ENCODE results near the gene DLEC1. TPM values are rescaled to one million over a fixed set of nuclear protein-coding genes. Genes with fewer than 3 reads are reported as not detected.
A peak's percentile ranks its signal among the peaks of the same experiment; 100 is the strongest.
"Not testable (repeated sequence)": the region's sequence is repeated elsewhere in the genome, so short reads cannot be mapped to it uniquely, and the experiment has no call there.

The DLEC1 gene
- total RNA-seq, 1 donor from 2014 or later = 0.10 TPM

GRCh38 chr3:38028621-38029361 is 10.2 kb upstream of the DLEC1 start:
- Mint-ChIP-seq H3K4me3 (peak overlapping the region; percentile 69), H3K27me3 (ENCODE audit: insufficient read depth) (peaks cover 29% of the 10 kb centered on the region), H3K36me3 (ENCODE audit: low read depth) (no peaks in the 10 kb centered on the region), H3K9me3 (no peaks in the 10 kb centered on the region), H3K4me1 (ENCODE audit: low read depth) (peaks cover 38% of the 10 kb centered on the region), H3K27ac (peak overlapping the region; percentile 59)
- intact Hi-C loops (cut with micrococcal nuclease) = loop anchor here (1.0 kb wide), 1 partner anchor 10 kb away; no protein-coding TSS in a partner anchor
- no peak for DNase-seq (ENCODE audit: low spot score)

- Mint-ChIP-seq H3K27ac (peak within 1 kb of the TSS; percentile 59), H3K9me3 (no peaks in the 10 kb centered on the region), H3K36me3 (ENCODE audit: low read depth) (no peaks in the 10 kb centered on the region), H3K4me1 (ENCODE audit: low read depth) (peaks cover 32% of the 10 kb centered on the region), H3K27me3 (ENCODE audit: insufficient read depth) (peaks cover 30% of the 10 kb centered on the region), H3K4me3 (peak within 1 kb of the TSS; percentile 69)
- peak; percentile 31 for DNase-seq (ENCODE audit: low spot score)
- intact Hi-C loops (cut with micrococcal nuclease) = loop anchor here (1.0 to 10.0 kb wide), 2 partner anchors 9 to 1115 kb away; no protein-coding TSS in a partner anchor
Observed at GRCh38 chr3:38029400-38030125, 9.4 kb upstream of the DLEC1 start, which contains the start of gene PLCD1. Gene PLCD1 (minus strand): TSS chr3:38029642. CDS start chr3:38029539, 103 bp downstream.

- Mint-ChIP-seq H3K27ac (no peak overlapping the region), H3K9me3 (no peaks in the 10 kb centered on the region), H3K4me1 (ENCODE audit: low read depth) (peaks cover 28% of the 10 kb centered on the region), H3K4me3 (peak overlapping the region; percentile 37), H3K36me3 (ENCODE audit: low read depth) (no peaks in the 10 kb centered on the region), H3K27me3 (ENCODE audit: insufficient read depth) (peaks cover 30% of the 10 kb centered on the region)
- DNase-seq (ENCODE audit: low spot score) = no peak
- intact Hi-C loops (cut with micrococcal nuclease) = loop anchor here (10.0 kb wide), 1 partner anchor 1116 kb away; no protein-coding TSS in a partner anchor
Observed at GRCh38 chr3:38030126-38031021, 8.6 kb upstream of the DLEC1 start.

GRCh38 chr3:38031022-38031994 is 7.7 kb upstream of the DLEC1 start:
- intact Hi-C loops (cut with micrococcal nuclease) = loop anchor here (10.0 kb wide), 1 partner anchor 1117 kb away; no protein-coding TSS in a partner anchor
- Mint-ChIP-seq H3K4me1 (ENCODE audit: low read depth) (peaks cover 21% of the 10 kb centered on the region), H3K27ac (no peak overlapping the region), H3K36me3 (ENCODE audit: low read depth) (no peaks in the 10 kb centered on the region), H3K27me3 (ENCODE audit: insufficient read depth) (peaks cover 30% of the 10 kb centered on the region), H3K4me3 (peak overlapping the region; percentile 37), H3K9me3 (no peaks in the 10 kb centered on the region)
- DNase-seq (ENCODE audit: low spot score) = no peak

- H3K27ac Mint-ChIP-seq = no peak overlapping the region
- intact Hi-C loops (cut with micrococcal nuclease) = loop anchor here (10.0 kb wide), 1 partner anchor 1118 kb away; no protein-coding TSS in a partner anchor
- no peak overlapping the region for H3K4me3 Mint-ChIP-seq
- peaks cover 3% of the 10 kb centered on the region for H3K36me3 Mint-ChIP-seq (ENCODE audit: low read depth)
- H3K27me3 Mint-ChIP-seq (ENCODE audit: insufficient read depth) = peaks cover 26% of the 10 kb centered on the region
- H3K9me3 Mint-ChIP-seq = no peaks in the 10 kb centered on the region
- peaks cover 26% of the 10 kb centered on the region for H3K4me1 Mint-ChIP-seq (ENCODE audit: low read depth)
- no peak for DNase-seq (ENCODE audit: low spot score)
Observed at GRCh38 chr3:38032328-38032865, 6.6 kb upstream of the DLEC1 start.

- H3K4me3 Mint-ChIP-seq; DNase-seq (ENCODE audit: low spot score); H3K9me3 Mint-ChIP-seq; H3K27ac Mint-ChIP-seq; H3K36me3 Mint-ChIP-seq (ENCODE audit: low read depth): not testable (repeated sequence)
- H3K27me3 Mint-ChIP-seq (ENCODE audit: insufficient read depth) = peaks cover 15% of the 10 kb centered on the region
- intact Hi-C loops (cut with micrococcal nuclease) = loop anchor here (10.0 kb wide), 1 partner anchor 1119 kb away; no protein-coding TSS in a partner anchor
- peaks cover 31% of the 10 kb centered on the region for H3K4me1 Mint-ChIP-seq (ENCODE audit: low read depth)
Observed at GRCh38 chr3:38033586-38033985, 5.4 kb upstream of the DLEC1 start.

GRCh38 chr3:38034335-38034734 is 4.7 kb upstream of the DLEC1 start:
- DNase-seq (ENCODE audit: low spot score); H3K27ac Mint-ChIP-seq; H3K4me3 Mint-ChIP-seq; H3K36me3 Mint-ChIP-seq (ENCODE audit: low read depth): not testable (repeated sequence)
- Mint-ChIP-seq H3K4me1 (ENCODE audit: low read depth) (peaks cover 39% of the 10 kb centered on the region), H3K9me3 (peaks cover 13% of the 10 kb centered on the region), H3K27me3 (ENCODE audit: insufficient read depth) (peaks cover 15% of the 10 kb centered on the region)
- intact Hi-C loops (cut with micrococcal nuclease) = loop anchor here (10.0 kb wide), 1 partner anchor 1120 kb away; no protein-coding TSS in a partner anchor

- H3K4me3 Mint-ChIP-seq = no peak overlapping the region
- H3K27ac Mint-ChIP-seq = peak overlapping the region; percentile 26
Observed at GRCh38 chr3:38036286-38036685, 2.7 kb upstream of the DLEC1 start.

GRCh38 chr3:38036906-38037305 is 2.1 kb upstream of the DLEC1 start:
- H3K27me3 Mint-ChIP-seq (ENCODE audit: insufficient read depth) = peaks cover 4% of the 10 kb centered on the region
- DNase-seq (ENCODE audit: low spot score) = no peak
- H3K4me3 Mint-ChIP-seq = no peak overlapping the region
- peak overlapping the region; percentile 26 for H3K27ac Mint-ChIP-seq
- H3K9me3 Mint-ChIP-seq = peaks cover 13% of the 10 kb centered on the region
- H3K4me1 Mint-ChIP-seq (ENCODE audit: low read depth) = peaks cover 41% of the 10 kb centered on the region
- intact Hi-C loops (cut with micrococcal nuclease) = loop anchor here (10.0 kb wide), 1 partner anchor 1122 kb away; no protein-coding TSS in a partner anchor
- H3K36me3 Mint-ChIP-seq (ENCODE audit: low read depth) = peaks cover 10% of the 10 kb centered on the region

More at GRCh38 chr3:38036286-38036685, 2.7 kb upstream of the DLEC1 start:
- DNase-seq (ENCODE audit: low spot score) = no peak
- H3K9me3 Mint-ChIP-seq = peaks cover 13% of the 10 kb centered on the region
- intact Hi-C loops (cut with micrococcal nuclease) = loop anchor here (10.0 kb wide), 1 partner anchor 1121 kb away; no protein-coding TSS in a partner anchor
- peaks cover 9% of the 10 kb centered on the region for H3K27me3 Mint-ChIP-seq (ENCODE audit: insufficient read depth)
- H3K4me1 Mint-ChIP-seq (ENCODE audit: low read depth) = peaks cover 45% of the 10 kb centered on the region
- H3K36me3 Mint-ChIP-seq (ENCODE audit: low read depth) = peaks cover 10% of the 10 kb centered on the region

- intact Hi-C loops (cut with micrococcal nuclease) = loop anchor here (1.0 to 10.0 kb wide), 7 partner anchors 9 to 1124 kb away; partner anchors contain the start of genes ACAA1, EXOG, OXSR1 and PLCD1
- peaks cover 8% of the 10 kb centered on the region for H3K27me3 Mint-ChIP-seq (ENCODE audit: insufficient read depth)
Observed at GRCh38 chr3:38038447-38038911, 529 bp upstream of the DLEC1 start.

GRCh38 chr3:38039899-38040261 is 872 bp downstream of the DLEC1 start:
- peak overlapping the region; percentile 93 for H3K27ac Mint-ChIP-seq
- peaks cover 36% of the 10 kb centered on the region for H3K4me1 Mint-ChIP-seq (ENCODE audit: low read depth)
- peaks cover 10% of the 10 kb centered on the region for H3K36me3 Mint-ChIP-seq (ENCODE audit: low read depth)

More at GRCh38 chr3:38038447-38038911, 529 bp upstream of the DLEC1 start:
- DNase-seq (ENCODE audit: low spot score) = peak; percentile 31
- Mint-ChIP-seq H3K4me1 (ENCODE audit: low read depth) (peaks cover 39% of the 10 kb centered on the region), H3K4me3 (peak overlapping the region; percentile 75), H3K9me3 (peaks cover 13% of the 10 kb centered on the region), H3K36me3 (ENCODE audit: low read depth) (peaks cover 10% of the 10 kb centered on the region), H3K27ac (peak overlapping the region; percentile 93)

More at GRCh38 chr3:38039899-38040261, 872 bp downstream of the DLEC1 start:
- H3K9me3 Mint-ChIP-seq = peaks cover 13% of the 10 kb centered on the region
- peak; percentile 38 for DNase-seq (ENCODE audit: low spot score)
- peaks cover 8% of the 10 kb centered on the region for H3K27me3 Mint-ChIP-seq (ENCODE audit: insufficient read depth)
- intact Hi-C loops (cut with micrococcal nuclease) = loop anchor here (2.0 to 10.0 kb wide), 3 partner anchors 45 to 1125 kb away; no protein-coding TSS in a partner anchor
- H3K4me3 Mint-ChIP-seq = peak overlapping the region; percentile 75
